Cardiac septum (tissue), 1 donor: Measurements from ENCODE around the gene CNTNAP2. TPM values are rescaled to one million over a fixed set of nuclear protein-coding genes. Genes with fewer than 3 reads are reported as not detected.

ENCODE experiments used
- DNase-seq: peaks from one replicate; pipeline ENCODE4 v3.0.0-alpha.2; 2020; ENCODE audit warnings: low spot score
- intact Hi-C: fragments of 100-400 bp; cut with DNase I; formaldehyde crosslinking; loops from one replicate; pipeline ENCODE4 v1.14.0; 2022
- total RNA-seq: library from RNA; stranded (reverse); fragmentation: NEBNext Ultra II Directional; extraction: Animal tissue kit (Norgen Biotek cat#: 25700); gene quantifications from one replicate; pipeline ENCODE4 v1.2.1, GENCODE V29; 2021
- donor health status: DM: no; HTN: no; CAD: no.

Gene CNTNAP2
- total RNA-seq, 1 donor from 2014 or later = 0.22 TPM

DNA sequence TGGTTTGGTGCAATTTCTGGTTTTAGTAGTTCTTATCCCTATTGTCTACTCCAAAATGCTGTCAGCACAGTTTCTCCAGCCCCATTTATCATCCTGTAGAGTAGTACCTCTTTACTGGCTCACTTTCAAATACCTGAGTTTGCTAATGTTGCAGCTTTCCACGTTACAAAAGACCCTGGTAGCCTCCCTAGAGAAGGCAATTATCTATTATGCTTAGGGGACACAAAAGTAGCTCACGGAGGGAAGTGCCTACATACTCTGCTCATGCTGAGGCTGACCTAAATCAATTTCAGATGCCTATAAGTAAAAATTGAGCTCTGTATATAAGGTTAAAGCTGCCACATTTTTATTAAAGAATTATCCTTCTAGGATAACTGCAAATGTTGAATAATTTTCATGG, 603.6 kb downstream of the CNTNAP2 start:
- intact Hi-C loops = no loop called here

DNA sequence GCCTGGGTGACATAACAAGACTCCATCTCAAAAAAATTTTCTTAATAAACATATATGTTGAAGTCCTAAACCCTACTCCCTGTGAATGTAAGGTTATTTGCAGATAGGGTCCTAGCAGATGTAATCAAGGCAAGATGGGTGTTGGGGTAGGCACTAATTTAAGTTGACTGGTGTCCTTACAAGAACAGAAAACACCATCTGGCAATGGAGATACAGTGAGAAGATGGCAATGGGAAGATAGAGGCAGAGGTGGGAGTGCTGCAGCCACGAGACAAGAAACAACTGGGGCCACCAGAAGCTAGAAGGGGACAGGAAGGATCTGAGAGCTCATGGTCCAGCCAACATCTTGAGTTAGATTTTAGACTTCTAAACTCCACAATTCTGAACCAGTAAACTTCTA, 606.4 kb downstream of the CNTNAP2 start:
- intact Hi-C loops = no loop called here
- DNase-seq = no peak

More for the DNA sequence above, 603.6 kb downstream of the CNTNAP2 start:
- no peak for DNase-seq

GRCh38 chr7:146725520-146725919, 608.9 kb downstream of the CNTNAP2 start:
- DNase-seq = no peak
- intact Hi-C loops = no loop called here

DNA sequence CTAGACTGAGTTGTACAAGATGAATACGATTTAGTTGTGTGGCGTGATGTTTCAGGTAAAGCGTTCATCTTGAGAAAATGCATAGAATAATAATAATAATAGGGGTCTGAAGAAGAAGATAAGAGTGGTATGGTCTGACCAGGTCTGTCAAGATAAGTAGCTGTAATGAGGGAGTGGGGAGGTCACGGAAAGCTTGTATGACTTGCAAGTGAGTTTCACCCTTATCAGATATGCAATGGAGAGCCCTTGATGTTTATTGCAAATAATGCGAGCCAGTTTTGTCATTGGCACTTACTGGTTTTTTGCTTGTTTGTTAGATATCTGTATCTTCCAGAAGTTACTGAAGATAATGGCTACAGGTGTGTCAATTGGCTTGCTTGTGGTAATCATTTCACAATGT, 611.5 kb downstream of the CNTNAP2 start:
- DNase-seq = no peak
- intact Hi-C loops = no loop called here

- no peak for DNase-seq
- intact Hi-C loops = no loop called here
These were observed 612.0 kb downstream of the CNTNAP2 start for GRCh38 chr7:146728611-146729010.

- intact Hi-C loops = no loop called here
These were observed 614.6 kb downstream of the CNTNAP2 start for GRCh38 chr7:146731185-146731584.

DNA sequence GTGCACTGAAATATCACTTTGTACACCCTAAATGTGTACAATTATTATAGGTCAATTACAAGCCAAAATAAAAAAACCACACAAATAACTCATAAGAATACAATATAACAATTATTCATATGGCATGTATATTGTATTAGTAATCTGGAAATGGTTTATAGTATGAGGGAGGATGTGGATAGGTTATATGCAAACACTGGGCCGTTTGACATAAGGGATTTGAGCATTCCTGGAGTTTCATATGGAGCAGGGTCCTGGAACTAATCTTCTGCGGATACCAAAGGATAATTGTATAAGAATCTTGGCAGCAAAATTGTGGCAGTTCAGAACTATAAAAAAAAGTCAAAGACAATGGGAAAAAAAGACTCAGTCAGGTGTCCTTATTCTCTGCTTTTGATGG, 619.4 kb downstream of the CNTNAP2 start:
- DNase-seq = no peak
- intact Hi-C loops = no loop called here

More at GRCh38 chr7:146731185-146731584, 614.6 kb downstream of the CNTNAP2 start:
- DNase-seq = no peak

- DNase-seq = no peak
- intact Hi-C loops = no loop called here
These were observed 620.0 kb downstream of the CNTNAP2 start for GRCh38 chr7:146736446-146737190.

- no peak for DNase-seq
- intact Hi-C loops = no loop called here
These were observed 623.4 kb downstream of the CNTNAP2 start for GRCh38 chr7:146740039-146740438.

DNA sequence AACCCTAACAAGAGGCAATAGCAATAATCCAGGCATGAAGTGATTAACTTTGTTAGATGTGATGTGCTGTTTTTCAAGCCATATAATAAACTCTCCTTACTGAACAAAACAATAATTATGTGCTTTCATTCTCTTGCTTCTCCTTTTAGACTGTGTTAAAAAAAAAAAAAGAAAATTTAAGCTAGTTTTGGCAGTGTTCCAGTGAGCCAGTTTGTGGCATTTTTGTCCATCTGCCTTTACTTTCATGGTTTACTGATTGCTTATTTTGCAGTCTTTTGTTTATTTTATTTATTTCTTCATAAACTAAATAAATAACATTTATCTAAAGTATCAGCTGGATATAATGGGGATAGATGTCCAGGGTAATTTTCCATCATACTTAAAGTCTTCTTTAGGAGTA, 625.3 kb downstream of the CNTNAP2 start:
- DNase-seq = no peak
- intact Hi-C loops = no loop called here

DNA sequence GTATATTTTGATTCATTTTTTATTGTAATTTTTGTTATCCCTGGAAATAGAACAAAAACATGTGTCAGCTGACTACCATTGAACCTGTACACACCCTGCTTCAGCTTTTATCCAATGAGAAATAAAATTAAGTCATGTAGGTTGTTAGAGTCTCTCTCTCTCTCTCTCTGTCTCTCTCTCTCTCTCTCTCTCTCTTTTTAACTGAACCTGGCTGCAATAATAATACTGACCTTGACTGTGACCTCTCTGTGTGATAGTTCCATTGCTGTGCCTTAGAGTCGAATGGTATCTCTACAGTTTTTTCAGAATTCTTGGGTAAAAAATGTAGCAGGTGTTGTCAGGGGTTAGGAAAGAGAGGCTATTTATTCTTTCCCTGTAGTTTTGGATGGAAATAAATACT, 637.8 kb downstream of the CNTNAP2 start:
- no peak for DNase-seq
- intact Hi-C loops = no loop called here

DNA sequence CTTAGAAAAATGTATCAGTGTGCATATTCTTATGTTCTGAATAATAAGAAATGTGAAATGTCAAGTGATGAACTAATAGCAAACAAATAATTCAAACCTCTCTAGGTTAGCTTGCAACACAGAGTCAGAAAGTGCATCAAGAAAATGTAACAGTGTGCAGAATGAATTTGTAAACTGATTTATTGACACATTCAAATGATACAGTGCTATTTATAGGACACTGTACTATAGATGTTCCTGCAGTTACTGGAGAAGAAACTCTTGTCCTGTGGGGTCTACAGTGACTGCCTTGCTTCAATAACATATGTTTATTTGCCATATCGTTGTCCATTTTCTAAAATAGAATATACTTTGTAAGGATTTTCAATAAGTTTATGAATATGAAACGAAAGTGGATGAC, 639.0 kb downstream of the CNTNAP2 start:
- intact Hi-C loops = no loop called here

GRCh38 chr7:146764458-146764857, 647.9 kb downstream of the CNTNAP2 start:
- intact Hi-C loops = no loop called here
- no peak for DNase-seq

More for the DNA sequence above, 639.0 kb downstream of the CNTNAP2 start:
- no peak for DNase-seq

DNA sequence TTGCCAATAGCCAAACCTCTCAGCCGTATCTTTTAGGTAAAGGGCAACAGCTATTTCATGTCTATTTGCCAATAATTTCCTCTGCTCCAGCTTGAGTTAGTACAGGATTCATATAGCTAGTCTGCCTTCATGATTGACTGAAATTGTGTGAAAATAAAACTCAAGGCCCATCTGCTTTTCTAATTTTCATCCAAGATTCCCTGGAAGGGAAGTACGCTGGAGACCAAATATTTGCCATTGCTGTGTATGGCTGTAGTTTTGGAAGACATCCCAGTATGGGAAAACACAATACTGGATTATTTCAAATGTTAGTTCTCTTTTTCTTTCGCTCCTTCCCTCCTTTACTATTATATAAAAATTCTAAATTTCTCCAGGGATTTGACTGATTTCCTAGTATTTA, 652.4 kb downstream of the CNTNAP2 start:
- intact Hi-C loops = no loop called here
- no peak for DNase-seq

DNA sequence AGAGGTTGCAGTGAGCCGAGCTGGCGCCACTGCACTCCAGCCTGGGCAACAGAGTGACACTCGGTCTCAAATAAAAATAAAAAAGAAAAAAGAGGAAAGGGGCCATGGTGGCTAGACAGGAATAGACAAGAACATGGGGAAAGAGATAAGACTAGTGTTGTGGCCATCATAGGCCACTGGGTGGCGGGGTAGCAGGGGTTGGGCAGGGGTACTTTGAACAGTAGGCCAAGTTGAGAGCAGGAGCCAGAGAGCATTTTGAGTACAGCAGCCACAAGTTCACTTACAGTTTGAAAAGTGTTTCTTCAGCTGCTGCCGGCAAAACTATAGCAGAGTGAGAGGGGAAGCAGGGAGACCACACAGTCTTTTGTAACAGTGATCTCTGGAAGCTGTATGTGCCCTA, 656.0 kb downstream of the CNTNAP2 start:
- DNase-seq = no peak
- intact Hi-C loops = no loop called here

GRCh38 chr7:146773506-146773905, 656.9 kb downstream of the CNTNAP2 start:
- intact Hi-C loops = no loop called here
- no peak for DNase-seq

- intact Hi-C loops = no loop called here
- DNase-seq = no peak
These were observed 664.9 kb downstream of the CNTNAP2 start for GRCh38 chr7:146781352-146782116.

GRCh38 chr7:146787266-146787665, 670.7 kb downstream of the CNTNAP2 start:
- DNase-seq = no peak
- intact Hi-C loops = no loop called here

DNA sequence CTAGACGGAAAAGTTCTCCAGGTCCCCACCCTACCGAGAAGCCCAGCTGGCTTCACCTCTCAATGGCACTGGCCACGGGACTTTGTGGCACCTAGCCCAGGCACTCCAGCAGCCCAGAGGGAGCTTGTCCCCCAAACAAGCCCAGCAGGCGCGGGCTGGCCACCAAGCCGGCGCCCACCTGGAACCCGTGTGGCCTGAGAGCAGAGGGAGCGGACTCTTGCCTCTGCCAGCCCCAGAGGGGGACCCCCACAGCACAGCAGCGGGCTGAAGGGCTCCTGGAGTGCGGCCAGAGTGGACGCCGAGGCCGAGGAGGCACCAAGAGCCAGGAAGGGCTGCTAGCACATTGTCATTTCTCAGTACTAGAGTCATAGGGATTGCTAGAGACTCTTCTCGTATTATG, 671.4 kb downstream of the CNTNAP2 start:
- intact Hi-C loops = no loop called here
- no peak for DNase-seq

DNA sequence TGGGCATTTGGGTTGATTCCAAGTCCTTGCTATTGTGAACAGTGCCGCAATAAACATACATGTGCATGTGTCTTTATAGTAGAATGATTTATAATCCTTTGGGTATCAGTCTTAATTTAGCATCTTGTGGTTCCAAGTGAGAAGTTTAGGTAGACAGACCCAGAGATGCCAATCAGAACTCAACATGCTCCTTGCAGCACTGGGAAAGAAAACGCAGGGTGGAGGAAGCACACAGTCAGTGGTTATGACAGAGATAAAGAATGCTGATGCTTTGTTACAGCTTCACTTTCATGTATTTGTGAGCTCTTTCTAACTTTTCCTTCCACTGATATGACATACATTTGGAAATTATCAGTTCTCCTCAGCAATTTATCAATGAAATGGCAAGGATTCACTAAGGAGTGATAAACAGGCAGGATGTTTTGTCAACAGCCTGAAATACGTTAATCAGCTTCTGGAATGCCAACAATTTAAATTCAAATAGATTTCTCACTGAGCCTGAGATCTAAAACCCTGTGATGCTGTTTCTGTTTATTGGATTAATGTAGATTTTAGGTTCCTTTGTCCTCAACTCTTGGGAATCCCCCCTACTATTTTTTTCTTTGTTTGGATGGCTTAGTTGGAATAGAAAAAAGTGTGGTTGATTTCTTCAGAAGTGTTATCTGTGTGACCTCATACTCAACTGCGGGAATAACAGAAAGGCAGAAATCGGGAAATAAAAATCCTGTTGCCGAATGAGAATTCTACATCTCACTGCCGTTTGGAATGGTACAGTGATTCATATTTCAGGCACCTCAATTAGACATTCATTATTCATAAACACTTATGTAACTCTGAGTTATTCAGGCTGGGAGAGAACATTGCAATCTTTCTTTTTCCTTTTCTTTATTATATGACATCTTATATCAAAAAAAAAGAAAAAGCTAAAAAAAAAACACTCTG, 675.0 kb downstream of the CNTNAP2 start:
- DNase-seq = no peak
- intact Hi-C loops = no loop called here
